Mesothelial cell of epicardium (in vitro differentiated cells): ENCODE data around the gene VEGFA. TPM values are rescaled to one million over a fixed set of nuclear protein-coding genes. Genes with fewer than 3 reads are reported as not detected.

ENCODE experiments used
- DNase-seq, 2 experiments: peaks; one replicate each; pipeline ENCODE4 v3.0.0; 2021; ENCODE audit warnings: low spot score in 2 of 2; ENCODE audit not compliant: unreplicated experiment in 2 of 2
- H3K27ac Mint-ChIP-seq: 2 replicates; pipeline ENCODE4 v1.8.0; 2021; ENCODE audit warnings: mixed read lengths
- H3K27me3 Mint-ChIP-seq: 2 replicates; pipeline ENCODE4 v1.8.0; 2021; ENCODE audit warnings: low read depth, mixed read lengths
- H3K36me3 Mint-ChIP-seq: 2 replicates; pipeline ENCODE4 v1.8.0; 2021; ENCODE audit warnings: mixed read lengths
- H3K4me1 Mint-ChIP-seq: 2 replicates; pipeline ENCODE4 v1.8.0; 2021; ENCODE audit warnings: mixed read lengths
- H3K4me3 Mint-ChIP-seq: 2 replicates; pipeline ENCODE4 v1.8.0; 2021; ENCODE audit warnings: mild to moderate bottlenecking, moderate library complexity, mixed read lengths
- H3K9me3 Mint-ChIP-seq: 2 replicates; pipeline ENCODE4 v1.8.0; 2021; ENCODE audit warnings: mixed read lengths
- total RNA-seq: library from RNA; stranded (reverse); gene quantifications from 3 replicates; pipeline ENCODE4 v1.2.1, GENCODE V29; 2021
- TF ChIP-seq, protein P1 (sequence below): fragments of 200-600 bp; sonication (generic); IDR thresholded peaks from one replicate; pipeline ENCODE4 v1.5.0; 2021; ENCODE audit warnings: antibody characterized with exemption; ENCODE audit not compliant: unreplicated experiment

The VEGFA gene
- total RNA-seq, 1 donor from 2014 or later, result 185 TPM

DNA sequence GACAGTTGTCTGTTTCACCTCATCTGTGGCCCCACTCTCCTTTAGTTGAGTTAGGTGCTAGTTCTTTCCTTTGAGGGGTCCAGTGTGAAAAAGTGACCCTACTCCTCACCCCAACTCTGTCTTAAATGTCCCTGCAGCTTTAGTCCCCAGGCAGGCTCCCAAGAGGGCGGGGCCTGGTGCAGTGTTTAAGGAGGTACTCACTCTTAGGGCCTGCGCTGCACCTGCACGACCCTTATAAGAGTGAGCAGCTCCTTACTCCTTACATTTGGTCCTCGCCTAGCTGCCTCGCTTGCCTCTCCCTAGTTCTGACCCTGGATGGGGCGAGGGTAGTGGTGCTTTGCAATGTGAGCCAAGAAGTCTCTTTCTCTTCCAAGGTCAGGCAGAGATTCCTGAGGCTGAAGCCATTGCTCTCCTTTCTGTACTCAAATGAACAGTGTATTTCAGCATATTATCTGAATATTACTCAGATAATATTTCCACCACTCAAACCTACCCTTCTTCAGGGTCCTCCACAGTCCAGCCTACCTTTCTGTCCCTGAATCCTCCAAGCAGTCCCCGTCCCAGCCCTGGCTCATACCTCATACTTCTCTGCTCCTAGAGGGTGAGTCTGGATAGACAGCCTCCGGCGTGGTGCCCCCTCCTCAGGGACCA, 11.9 kb upstream of the VEGFA start:
- TF ChIP-seq, protein P1, sequence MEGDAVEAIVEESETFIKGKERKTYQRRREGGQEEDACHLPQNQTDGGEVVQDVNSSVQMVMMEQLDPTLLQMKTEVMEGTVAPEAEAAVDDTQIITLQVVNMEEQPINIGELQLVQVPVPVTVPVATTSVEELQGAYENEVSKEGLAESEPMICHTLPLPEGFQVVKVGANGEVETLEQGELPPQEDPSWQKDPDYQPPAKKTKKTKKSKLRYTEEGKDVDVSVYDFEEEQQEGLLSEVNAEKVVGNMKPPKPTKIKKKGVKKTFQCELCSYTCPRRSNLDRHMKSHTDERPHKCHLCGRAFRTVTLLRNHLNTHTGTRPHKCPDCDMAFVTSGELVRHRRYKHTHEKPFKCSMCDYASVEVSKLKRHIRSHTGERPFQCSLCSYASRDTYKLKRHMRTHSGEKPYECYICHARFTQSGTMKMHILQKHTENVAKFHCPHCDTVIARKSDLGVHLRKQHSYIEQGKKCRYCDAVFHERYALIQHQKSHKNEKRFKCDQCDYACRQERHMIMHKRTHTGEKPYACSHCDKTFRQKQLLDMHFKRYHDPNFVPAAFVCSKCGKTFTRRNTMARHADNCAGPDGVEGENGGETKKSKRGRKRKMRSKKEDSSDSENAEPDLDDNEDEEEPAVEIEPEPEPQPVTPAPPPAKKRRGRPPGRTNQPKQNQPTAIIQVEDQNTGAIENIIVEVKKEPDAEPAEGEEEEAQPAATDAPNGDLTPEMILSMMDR, result no peak
- no peak overlapping the region for H3K27ac Mint-ChIP-seq
- no peak overlapping the region for H3K4me3 Mint-ChIP-seq
- DNase-seq, result no peak
- H3K4me1 Mint-ChIP-seq, result peaks cover 22% of the 10 kb centered on the region
- no peaks in the 10 kb centered on the region for H3K9me3 Mint-ChIP-seq
- no peaks in the 10 kb centered on the region for H3K36me3 Mint-ChIP-seq
- no peaks in the 10 kb centered on the region for H3K27me3 Mint-ChIP-seq

DNA sequence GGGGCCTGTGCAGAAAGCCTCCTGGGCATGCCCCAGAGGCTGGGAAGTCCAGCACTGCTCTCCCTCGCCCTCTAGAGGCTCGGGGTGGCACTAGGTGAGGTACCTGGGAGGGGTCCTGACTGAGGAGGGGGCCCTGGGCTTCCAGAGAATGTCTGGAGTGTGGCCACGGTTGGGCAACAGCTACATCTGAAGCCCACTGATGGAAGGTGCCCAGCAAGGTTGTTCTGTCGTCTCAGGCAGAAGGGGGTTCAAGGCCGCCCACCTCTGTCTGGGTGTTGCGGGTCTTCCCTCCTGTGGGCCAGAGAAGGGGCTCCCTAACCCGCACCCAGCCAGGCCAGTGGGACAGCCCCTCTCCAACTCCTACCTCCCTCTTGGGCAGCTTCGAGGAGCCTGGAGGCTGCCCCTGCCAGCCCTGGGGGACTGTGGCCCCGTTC, 11.4 kb upstream of the VEGFA start:
- DNase-seq, result no peak
- Mint-ChIP-seq H3K36me3 (no peaks in the 10 kb centered on the region), H3K4me1 (peaks cover 26% of the 10 kb centered on the region), H3K27me3 (no peaks in the 10 kb centered on the region), H3K4me3 (no peak overlapping the region), H3K9me3 (no peaks in the 10 kb centered on the region), H3K27ac (no peak overlapping the region)
- TF ChIP-seq, protein P1, result no peak

DNA sequence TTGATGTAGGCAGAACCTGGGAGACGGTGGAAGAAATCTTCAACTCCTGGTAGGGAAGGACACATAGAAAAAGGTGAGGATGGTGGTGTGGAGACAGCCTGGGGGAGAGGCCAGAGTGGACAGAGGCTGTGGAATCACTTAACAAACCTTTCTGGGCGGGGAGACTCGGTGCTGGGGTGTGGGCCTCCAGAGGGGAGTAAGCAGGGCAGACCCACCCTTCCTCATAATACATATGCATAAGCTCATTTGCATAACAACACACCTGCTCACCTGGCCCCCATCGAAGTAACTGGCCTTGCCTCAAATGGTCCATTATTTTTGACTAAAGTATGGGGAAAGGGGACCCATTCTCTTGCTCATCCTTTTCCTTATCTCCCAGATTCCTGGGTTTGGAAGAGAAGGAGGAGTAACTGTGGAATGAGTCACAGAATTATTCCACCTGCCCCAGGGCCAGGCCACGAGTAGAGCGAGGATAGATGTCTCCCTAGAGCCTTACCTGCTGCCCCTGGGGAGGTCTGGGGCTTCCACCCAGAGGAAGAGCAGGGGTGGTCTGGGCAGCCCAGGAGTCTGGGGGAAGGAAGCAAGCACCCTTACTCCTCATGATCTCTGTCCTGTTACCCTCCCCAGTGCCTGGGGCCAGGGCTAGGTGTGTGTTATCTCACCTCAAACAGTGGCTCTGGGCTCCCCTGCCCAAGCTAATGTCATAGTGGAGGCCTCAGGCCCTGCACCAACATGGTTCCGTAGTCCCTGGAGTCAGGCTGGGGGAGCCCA, 10.7 kb upstream of the VEGFA start:
- Mint-ChIP-seq H3K4me3 (no peak overlapping the region), H3K36me3 (no peaks in the 10 kb centered on the region), H3K27me3 (no peaks in the 10 kb centered on the region), H3K27ac (peak overlapping the region; percentile 14), H3K4me1 (peaks cover 30% of the 10 kb centered on the region), H3K9me3 (no peaks in the 10 kb centered on the region)
- DNase-seq, result no peak
- TF ChIP-seq, protein P1, result no peak

DNA sequence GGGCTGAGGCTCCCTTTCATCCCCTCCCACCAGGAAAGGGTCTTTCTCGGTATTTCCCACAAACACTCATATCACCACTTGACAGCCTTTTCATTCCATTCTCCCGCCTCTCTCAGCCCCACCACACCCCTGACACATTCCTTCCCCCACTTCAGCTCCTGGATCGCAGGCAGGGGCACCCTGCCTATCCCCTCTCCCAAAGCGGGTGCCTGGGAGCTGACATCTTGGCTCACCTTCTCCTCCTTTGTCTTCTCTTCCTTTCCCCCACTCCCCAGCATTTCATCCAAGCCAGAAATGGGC, 10.2 kb upstream of the VEGFA start:
- H3K9me3 Mint-ChIP-seq, result no peaks in the 10 kb centered on the region
- H3K27me3 Mint-ChIP-seq, result no peaks in the 10 kb centered on the region

DNA sequence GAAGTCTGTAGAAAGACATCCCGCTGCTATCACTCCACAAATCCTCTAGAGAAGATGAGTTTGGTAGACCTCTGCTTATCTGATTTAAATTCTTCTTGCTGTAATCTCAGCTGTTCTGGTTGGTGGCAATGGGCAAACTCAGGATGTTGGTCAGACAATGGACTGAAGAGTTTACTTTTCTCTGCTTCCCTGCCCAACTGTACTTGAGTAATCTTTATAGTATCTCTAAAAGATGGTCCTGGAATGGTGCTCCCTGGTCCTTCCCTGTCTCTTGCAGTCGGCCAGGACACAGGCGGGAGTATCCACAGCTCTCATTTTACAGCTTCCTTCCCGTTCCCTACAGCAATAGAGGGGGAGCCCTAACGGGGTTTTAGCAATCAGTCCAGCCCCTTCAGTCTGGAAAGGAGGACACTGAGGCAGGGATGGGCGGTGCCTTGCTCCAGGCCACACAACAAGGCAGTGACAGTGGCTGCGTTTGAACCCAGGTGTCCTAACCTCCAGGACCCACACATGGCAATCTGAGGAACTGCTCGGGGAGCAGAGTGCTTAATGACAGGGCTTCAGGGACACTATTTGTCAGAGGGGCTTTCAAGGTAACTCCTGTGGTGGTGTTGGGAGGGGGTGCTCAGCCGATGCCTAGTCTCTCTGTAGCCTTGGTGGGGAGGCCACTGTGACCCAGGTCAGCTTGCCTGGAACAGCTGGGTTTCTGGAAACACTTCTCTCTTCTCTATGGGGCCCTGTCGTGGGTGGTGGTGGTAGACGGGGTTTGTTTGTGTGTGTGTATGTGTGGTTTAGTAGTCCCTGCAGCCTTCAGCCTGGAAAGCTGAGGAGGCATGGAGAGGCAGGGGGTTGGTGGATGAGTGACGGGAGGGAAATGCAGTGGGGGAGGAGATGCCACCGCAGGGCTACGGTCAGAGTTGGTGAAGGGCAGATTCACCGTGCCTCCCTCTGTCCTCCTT, 9.5 kb upstream of the VEGFA start:
- H3K4me1 Mint-ChIP-seq, result peaks cover 36% of the 10 kb centered on the region
- H3K27me3 Mint-ChIP-seq, result no peaks in the 10 kb centered on the region
- TF ChIP-seq, protein P1, result no peak
- no peaks in the 10 kb centered on the region for H3K36me3 Mint-ChIP-seq
- no peaks in the 10 kb centered on the region for H3K9me3 Mint-ChIP-seq
- H3K4me3 Mint-ChIP-seq, result no peak overlapping the region
- peak overlapping the region; percentile 53 for H3K27ac Mint-ChIP-seq
- DNase-seq, result no peak

More for the DNA sequence above, 10.2 kb upstream of the VEGFA start:
- H3K36me3 Mint-ChIP-seq, result no peaks in the 10 kb centered on the region
- H3K4me1 Mint-ChIP-seq, result peaks cover 33% of the 10 kb centered on the region
- H3K4me3 Mint-ChIP-seq, result no peak overlapping the region
- no peak for DNase-seq
- H3K27ac Mint-ChIP-seq, result peak overlapping the region; percentile 53
- TF ChIP-seq, protein P1, result no peak
